ENCODE measurements around the gene APC2.

- TF ChIP-seq CTCF (IDR thresholded peaks at IDR 0.05; ENCODE audit: low read depth, low read length, missing input control): no peak
- TF ChIP-seq YY1 (IDR thresholded peaks at IDR 0.05): no peak
- no peak for TF ChIP-seq SP1 (IDR thresholded peaks at IDR 0.05)
- no peak for TF ChIP-seq ZBTB33 (IDR thresholded peaks at IDR 0.05)
- no peak for TF ChIP-seq RAD21 (IDR thresholded peaks at IDR 0.05)
- TF ChIP-seq JUND (IDR thresholded peaks at IDR 0.05): no peak
- no peak for TF ChIP-seq MAX (IDR thresholded peaks at IDR 0.05)
- no peak for TF ChIP-seq ATF3 (IDR thresholded peaks at IDR 0.05)
These were observed 58.6 kb downstream of the APC2 start for GRCh38 chr19:1508507-1508856.
